SK-N-SH (cell line): ENCODE data around the gene LY6G5C. TPM values are rescaled to one million over a fixed set of nuclear protein-coding genes. Genes with fewer than 3 reads are reported as not detected.

Experiments
- CTCF ChIA-PET: fragments of 300-600, 350-600 bp; formaldehyde crosslinking; extraction: SDS; loops from one replicate; lab custom pipeline; 2021; lab: Yijun Ruan, JAX
- POLR2A ChIA-PET: fragments of 350-600 bp; sonication (Branson Sonifier 250); formaldehyde crosslinking; extraction: SDS; loops from one replicate; lab custom pipeline; 2020; ENCODE audit warnings: antibody characterized with exemption, inconsistent platforms; lab: Yijun Ruan, JAX
- DNase-seq: peaks from one replicate; pipeline ENCODE4 v3.0.0; 2012
- H2AFZ ChIP-seq: fragments of 200-600 bp; sonication (generic); 2 replicates; pipeline ENCODE4 v1.8.1; 2016; ENCODE audit warnings: antibody characterized with exemption, mild to moderate bottlenecking, low read depth
- H3F3A ChIP-seq: fragments of 200-600 bp; sonication (generic); replicated peaks from 2 replicates; pipeline ENCODE3; 2016; ENCODE audit warnings: antibody characterized with exemption, mild to moderate bottlenecking; ENCODE audit not compliant: insufficient read depth
- H3K27ac ChIP-seq, 2 experiments: fragments of 200-500 bp in 1 of 2; fragments of 200-600 bp in 1 of 2; sonication (Bioruptor generic) in 1 of 2; sonication (generic), shearing (Covaris generic) in 1 of 2; 2 replicates each; pipeline versions ENCODE4 v1.5.1 to v1.6.1; 2014 to 2016; ENCODE audit warnings: low read depth in 2 of 2, inconsistent platforms in 1 of 2, low read length in 1 of 2, mild to moderate bottlenecking in 1 of 2, mixed read lengths in 1 of 2
- H3K27me3 ChIP-seq: fragments of 200-600 bp; sonication (generic), shearing (Covaris generic); 2 replicates; pipeline ENCODE4 v1.6.1; 2016; ENCODE audit warnings: mixed run types; ENCODE audit not compliant: insufficient read depth
- H3K36me3 ChIP-seq, 2 experiments: fragments of 200-500 bp in 1 of 2; fragments of 200-600 bp in 1 of 2; sonication (Bioruptor generic) in 1 of 2; sonication (generic) in 1 of 2; replicated peaks in 1 of 2; 2 replicates each; pipeline versions ENCODE3 to v1.5.1; 2014 to 2016; ENCODE audit warnings: low read length in 1 of 2, mild to moderate bottlenecking in 1 of 2; ENCODE audit not compliant: insufficient read depth in 2 of 2, control insufficient read depth in 1 of 2
- H3K4me1 ChIP-seq, 2 experiments: fragments of 200-500 bp in 1 of 2; fragments of 200-600 bp in 1 of 2; sonication (Bioruptor generic) in 1 of 2; sonication (generic), shearing (Covaris generic) in 1 of 2; 2 replicates each; pipeline versions ENCODE4 v1.5.1 to v1.6.1; 2014 to 2016; ENCODE audit warnings: low read depth in 1 of 2, low read length in 1 of 2, mixed run types in 1 of 2; ENCODE audit not compliant: insufficient read depth in 2 of 2, control insufficient read depth in 1 of 2
- H3K4me2 ChIP-seq: fragments of 200-600 bp; sonication (generic), shearing (Covaris generic); 2 replicates; pipeline ENCODE4 v1.6.1; 2017; ENCODE audit warnings: mixed run types
- H3K4me3 ChIP-seq, 2 experiments: fragments of 200-500 bp in 1 of 2; fragments of 200-600 bp in 1 of 2; sonication (Bioruptor generic) in 1 of 2; sonication (generic), shearing (Covaris generic) in 1 of 2; 2 replicates each; pipeline versions ENCODE4 v1.5.1 to v1.8.1; 2014 to 2016; ENCODE audit warnings: low read depth in 2 of 2, inconsistent platforms in 1 of 2, low read length in 1 of 2, mild to moderate bottlenecking in 1 of 2, mixed read lengths in 1 of 2, moderate library complexity in 1 of 2
- H3K79me2 ChIP-seq: fragments of 200-600 bp; sonication (generic); 2 replicates; pipeline ENCODE4 v1.8.1; 2017; ENCODE audit warnings: mild to moderate bottlenecking; ENCODE audit not compliant: insufficient read depth
- H3K9ac ChIP-seq: fragments of 200-600 bp; sonication (generic); 2 replicates; pipeline ENCODE4 v1.6.1; 2017; ENCODE audit warnings: mixed run types
- H3K9me2 ChIP-seq: fragments of 200-600 bp; sonication (generic); 2 replicates; pipeline ENCODE4 v1.6.1; 2017; ENCODE audit warnings: mixed run types
- H3K9me3 ChIP-seq: fragments of 200-600 bp; sonication (generic); 2 replicates; pipeline ENCODE4 v1.6.1; 2017; ENCODE audit warnings: mixed run types, mild to moderate bottlenecking, moderate library complexity
- H4K20me1 ChIP-seq: fragments of 200-600 bp; sonication (generic); 2 replicates; pipeline ENCODE4 v1.6.1; 2017; ENCODE audit warnings: mild to moderate bottlenecking, mixed run types; ENCODE audit not compliant: insufficient read depth
- EP300 ChIP-seq, 2 experiments: IDR thresholded peaks; 2 replicates each; pipeline versions ENCODE4 v1.4.0 to v1.6.1; 2012; ENCODE audit warnings: borderline replicate concordance in 1 of 2, low read depth in 1 of 2, low read length in 1 of 2
- GABPA ChIP-seq: IDR thresholded peaks from 2 replicates; pipeline ENCODE4 v1.4.0; 2012; ENCODE audit warnings: low read depth, mild to moderate bottlenecking
- MXI1 ChIP-seq: IDR thresholded peaks from 2 replicates; pipeline ENCODE4 v1.6.1; 2012; ENCODE audit warnings: mild to moderate bottlenecking, low read depth, low read length, improper control_type of control experiment
- NFIC ChIP-seq: IDR thresholded peaks from 2 replicates; pipeline ENCODE4 v1.4.0; 2012; ENCODE audit warnings: borderline replicate concordance
- NRF1 ChIP-seq: IDR thresholded peaks from 2 replicates; pipeline ENCODE4 v1.6.1; 2012; ENCODE audit warnings: low read depth, mild to moderate bottlenecking, low read length
- RXRA ChIP-seq: IDR thresholded peaks from 2 replicates; pipeline ENCODE4 v1.4.0; 2012; ENCODE audit warnings: low read depth, mild to moderate bottlenecking, borderline replicate concordance
- SIN3A ChIP-seq: IDR thresholded peaks from 2 replicates; pipeline ENCODE4 v1.6.1; 2012; ENCODE audit warnings: low read depth, mild to moderate bottlenecking, low read length, moderate library complexity, borderline replicate concordance
- SMC3 ChIP-seq: IDR thresholded peaks from 2 replicates; pipeline ENCODE4 v1.6.1; 2012; ENCODE audit warnings: low read depth, low read length, improper control_type of control experiment
- TAF1 ChIP-seq: IDR thresholded peaks from 2 replicates; pipeline ENCODE4 v1.6.1; 2012; ENCODE audit warnings: low read depth, mild to moderate bottlenecking, low read length, moderate library complexity, borderline replicate concordance
- YY1 ChIP-seq: IDR thresholded peaks from 2 replicates; pipeline ENCODE4 v1.4.0; 2012; ENCODE audit warnings: low read depth, mild to moderate bottlenecking
- WGBS: methylation state at CpG from one replicate; pipeline ENCODE4 v1.1.6; 2017; ENCODE audit warnings: low lambda C conversion rate; 5-methylcytosine and 5-hydroxymethylcytosine counted together
- polyA plus RNA-seq, 3 experiments: library from polyadenylated mRNA; depleted of rRNA; stranded (reverse); fragments of >200 nt; gene quantifications; 2 replicates each; pipeline ENCODE4 v1.2.3, GENCODE V29; 2012
- TF ChIP-seq, protein P1 (sequence below): IDR thresholded peaks from 2 replicates; pipeline ENCODE4; 2012
- TF ChIP-seq, protein P2 (sequence below): fragments of 200-600 bp; sonication (generic); IDR thresholded peaks from 2 replicates; pipeline ENCODE4 v1.6.1; 2017; ENCODE audit warnings: antibody characterized with exemption, mild to moderate bottlenecking, moderate library complexity
- TF ChIP-seq, protein P3 (sequence below): IDR thresholded peaks from 2 replicates; pipeline ENCODE4 v1.4.0; 2012; ENCODE audit warnings: low read depth
- TF ChIP-seq, protein P4 (sequence below): fragments of 150-350 bp; IDR thresholded peaks from 2 replicates; pipeline ENCODE4 v1.6.1; 2017; ENCODE audit warnings: antibody characterized with exemption, low read length, low read depth, borderline replicate concordance
- TF ChIP-seq, protein P5 (sequence below): IDR thresholded peaks from 2 replicates; pipeline ENCODE4 v1.4.0; 2012; ENCODE audit warnings: low read depth, borderline replicate concordance

Gene LY6G5C
- polyA plus RNA-seq, 1 of the 3 experiments (the other 2 are of a cell fraction), result 1.1 TPM

DNA sequence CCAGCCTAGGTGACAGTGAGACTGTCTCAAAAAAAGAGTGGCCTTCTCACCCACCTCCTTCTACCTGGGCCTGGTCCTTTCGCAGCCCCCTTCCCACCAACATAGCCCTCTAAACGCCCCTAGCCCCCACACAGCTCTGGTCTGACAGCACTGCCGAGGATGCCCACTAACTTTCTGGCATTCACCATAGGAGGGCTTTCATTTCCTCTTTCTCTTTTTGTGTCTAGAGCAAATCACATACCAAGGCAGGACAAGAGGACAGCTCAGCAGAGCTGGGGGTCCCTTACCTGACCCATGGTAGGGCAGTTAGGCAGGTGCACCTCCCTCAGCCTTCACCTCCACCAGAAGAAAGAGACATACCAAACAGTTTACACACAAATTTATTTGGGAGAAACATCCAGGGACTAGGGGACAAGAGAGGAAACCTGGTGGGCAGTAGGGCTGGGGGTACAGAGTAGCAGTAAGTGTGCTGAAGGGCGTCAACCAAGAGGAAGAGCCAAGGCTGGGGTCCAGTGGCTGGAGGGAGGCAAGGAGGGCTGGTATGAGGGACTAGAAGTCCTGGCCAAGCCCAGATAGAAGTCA, 4.5 kb downstream of the LY6G5C start:
- H3K27ac ChIP-seq, result no peak overlapping the region
- H4K20me1 ChIP-seq, result no peaks in the 10 kb centered on the region
- no peak overlapping the region for H3K9ac ChIP-seq
- no peak overlapping the region for H3K4me3 ChIP-seq
- no peaks in the 10 kb centered on the region for H3K9me3 ChIP-seq
- peaks cover 0 to 10% of the 10 kb centered on the region in 2 experiments for H3K36me3 ChIP-seq
- H3K4me1 ChIP-seq, result peaks cover 3 to 7% of the 10 kb centered on the region in 2 experiments; a peak in 2 of 4 replicates
- no peaks in the 10 kb centered on the region for H3K9me2 ChIP-seq
- no peaks in the 10 kb centered on the region for H3K79me2 ChIP-seq
- TF ChIP-seq NRF1, result no peak
- TF ChIP-seq, protein P1, sequence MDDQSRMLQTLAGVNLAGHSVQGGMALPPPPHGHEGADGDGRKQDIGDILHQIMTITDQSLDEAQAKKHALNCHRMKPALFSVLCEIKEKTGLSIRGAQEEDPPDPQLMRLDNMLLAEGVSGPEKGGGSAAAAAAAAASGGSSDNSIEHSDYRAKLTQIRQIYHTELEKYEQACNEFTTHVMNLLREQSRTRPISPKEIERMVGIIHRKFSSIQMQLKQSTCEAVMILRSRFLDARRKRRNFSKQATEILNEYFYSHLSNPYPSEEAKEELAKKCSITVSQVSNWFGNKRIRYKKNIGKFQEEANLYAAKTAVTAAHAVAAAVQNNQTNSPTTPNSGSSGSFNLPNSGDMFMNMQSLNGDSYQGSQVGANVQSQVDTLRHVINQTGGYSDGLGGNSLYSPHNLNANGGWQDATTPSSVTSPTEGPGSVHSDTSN, result no peak
- TF ChIP-seq MXI1, result no peak
- TF ChIP-seq NFIC, result no peak
- TF ChIP-seq SIN3A, result no peak
- no peak for TF ChIP-seq SMC3
- TF ChIP-seq EP300 (IDR thresholded peaks at IDR 0.05; ENCODE audit: borderline replicate concordance in 1 of 2, low read depth in 1 of 2, low read length in 1 of 2), result no peak
- TF ChIP-seq, protein P2, sequence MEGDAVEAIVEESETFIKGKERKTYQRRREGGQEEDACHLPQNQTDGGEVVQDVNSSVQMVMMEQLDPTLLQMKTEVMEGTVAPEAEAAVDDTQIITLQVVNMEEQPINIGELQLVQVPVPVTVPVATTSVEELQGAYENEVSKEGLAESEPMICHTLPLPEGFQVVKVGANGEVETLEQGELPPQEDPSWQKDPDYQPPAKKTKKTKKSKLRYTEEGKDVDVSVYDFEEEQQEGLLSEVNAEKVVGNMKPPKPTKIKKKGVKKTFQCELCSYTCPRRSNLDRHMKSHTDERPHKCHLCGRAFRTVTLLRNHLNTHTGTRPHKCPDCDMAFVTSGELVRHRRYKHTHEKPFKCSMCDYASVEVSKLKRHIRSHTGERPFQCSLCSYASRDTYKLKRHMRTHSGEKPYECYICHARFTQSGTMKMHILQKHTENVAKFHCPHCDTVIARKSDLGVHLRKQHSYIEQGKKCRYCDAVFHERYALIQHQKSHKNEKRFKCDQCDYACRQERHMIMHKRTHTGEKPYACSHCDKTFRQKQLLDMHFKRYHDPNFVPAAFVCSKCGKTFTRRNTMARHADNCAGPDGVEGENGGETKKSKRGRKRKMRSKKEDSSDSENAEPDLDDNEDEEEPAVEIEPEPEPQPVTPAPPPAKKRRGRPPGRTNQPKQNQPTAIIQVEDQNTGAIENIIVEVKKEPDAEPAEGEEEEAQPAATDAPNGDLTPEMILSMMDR, result no peak
- TF ChIP-seq, protein P3, sequence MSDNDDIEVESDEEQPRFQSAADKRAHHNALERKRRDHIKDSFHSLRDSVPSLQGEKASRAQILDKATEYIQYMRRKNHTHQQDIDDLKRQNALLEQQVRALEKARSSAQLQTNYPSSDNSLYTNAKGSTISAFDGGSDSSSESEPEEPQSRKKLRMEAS, result no peak
- TF ChIP-seq TAF1, result no peak
- no peak for TF ChIP-seq GABPA
- TF ChIP-seq, protein P4, sequence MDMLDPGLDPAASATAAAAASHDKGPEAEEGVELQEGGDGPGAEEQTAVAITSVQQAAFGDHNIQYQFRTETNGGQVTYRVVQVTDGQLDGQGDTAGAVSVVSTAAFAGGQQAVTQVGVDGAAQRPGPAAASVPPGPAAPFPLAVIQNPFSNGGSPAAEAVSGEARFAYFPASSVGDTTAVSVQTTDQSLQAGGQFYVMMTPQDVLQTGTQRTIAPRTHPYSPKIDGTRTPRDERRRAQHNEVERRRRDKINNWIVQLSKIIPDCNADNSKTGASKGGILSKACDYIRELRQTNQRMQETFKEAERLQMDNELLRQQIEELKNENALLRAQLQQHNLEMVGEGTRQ, result no peak
- TF ChIP-seq, protein P5, sequence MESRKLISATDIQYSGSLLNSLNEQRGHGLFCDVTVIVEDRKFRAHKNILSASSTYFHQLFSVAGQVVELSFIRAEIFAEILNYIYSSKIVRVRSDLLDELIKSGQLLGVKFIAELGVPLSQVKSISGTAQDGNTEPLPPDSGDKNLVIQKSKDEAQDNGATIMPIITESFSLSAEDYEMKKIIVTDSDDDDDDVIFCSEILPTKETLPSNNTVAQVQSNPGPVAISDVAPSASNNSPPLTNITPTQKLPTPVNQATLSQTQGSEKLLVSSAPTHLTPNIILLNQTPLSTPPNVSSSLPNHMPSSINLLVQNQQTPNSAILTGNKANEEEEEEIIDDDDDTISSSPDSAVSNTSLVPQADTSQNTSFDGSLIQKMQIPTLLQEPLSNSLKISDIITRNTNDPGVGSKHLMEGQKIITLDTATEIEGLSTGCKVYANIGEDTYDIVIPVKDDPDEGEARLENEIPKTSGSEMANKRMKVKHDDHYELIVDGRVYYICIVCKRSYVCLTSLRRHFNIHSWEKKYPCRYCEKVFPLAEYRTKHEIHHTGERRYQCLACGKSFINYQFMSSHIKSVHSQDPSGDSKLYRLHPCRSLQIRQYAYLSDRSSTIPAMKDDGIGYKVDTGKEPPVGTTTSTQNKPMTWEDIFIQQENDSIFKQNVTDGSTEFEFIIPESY, result no peak
- TF ChIP-seq YY1, result no peak
- no peak for TF ChIP-seq RXRA
- 85% methylated on average over 4 of the region's 4 CpGs for WGBS
- no peak overlapping the region for H2AFZ ChIP-seq
- ChIA-PET POLR2A (no interaction called here), CTCF (interaction anchor here (1.3 to 3.0 kb wide), 2 partner anchors 53 to 154 kb away, joined by 3 to 10 read pairs; partner anchors contain the start of gene DDAH2)
- H3K27me3 ChIP-seq, result no peaks in the 10 kb centered on the region
- H3K4me2 ChIP-seq, result no peak overlapping the region
- no peak for DNase-seq
- H3F3A ChIP-seq, result peaks cover 16% of the 10 kb centered on the region
